PC-9 (cell line): ENCODE results near the gene SHROOM2.

Source experiments
- CTCF ChIP-seq: fragments of 200-600 bp; sonication (generic); conservative IDR thresholded peaks from 2 replicates; pipeline ENCODE4 v1.6.1; 2017; ENCODE audit warnings: mixed run types, antibody characterized with exemption, mild to moderate bottlenecking, moderate library complexity
- EZH2 ChIP-seq: fragments of 200-600 bp; sonication (generic); IDR thresholded peaks from 2 replicates; pipeline ENCODE4 v1.8.0; 2017; ENCODE audit warnings: antibody characterized with exemption, low read depth

GRCh38 chrX:9873952-9874351 lies 87.7 kb downstream of the SHROOM2 start:
- TF ChIP-seq CTCF (peak; percentile 64), EZH2 (no peak)
